Measurements from ENCODE around the gene SRSF3. TPM values are rescaled to one million over a fixed set of nuclear protein-coding genes. Genes with fewer than 3 reads are reported as not detected.

Gene SRSF3
- total and polyA plus RNA-seq, 9 of the 15 experiments (the other 6 are each of a cell fraction or from before 2014, with no cell fraction given), result 337 to 1,200 (median 518) TPM

DNA sequence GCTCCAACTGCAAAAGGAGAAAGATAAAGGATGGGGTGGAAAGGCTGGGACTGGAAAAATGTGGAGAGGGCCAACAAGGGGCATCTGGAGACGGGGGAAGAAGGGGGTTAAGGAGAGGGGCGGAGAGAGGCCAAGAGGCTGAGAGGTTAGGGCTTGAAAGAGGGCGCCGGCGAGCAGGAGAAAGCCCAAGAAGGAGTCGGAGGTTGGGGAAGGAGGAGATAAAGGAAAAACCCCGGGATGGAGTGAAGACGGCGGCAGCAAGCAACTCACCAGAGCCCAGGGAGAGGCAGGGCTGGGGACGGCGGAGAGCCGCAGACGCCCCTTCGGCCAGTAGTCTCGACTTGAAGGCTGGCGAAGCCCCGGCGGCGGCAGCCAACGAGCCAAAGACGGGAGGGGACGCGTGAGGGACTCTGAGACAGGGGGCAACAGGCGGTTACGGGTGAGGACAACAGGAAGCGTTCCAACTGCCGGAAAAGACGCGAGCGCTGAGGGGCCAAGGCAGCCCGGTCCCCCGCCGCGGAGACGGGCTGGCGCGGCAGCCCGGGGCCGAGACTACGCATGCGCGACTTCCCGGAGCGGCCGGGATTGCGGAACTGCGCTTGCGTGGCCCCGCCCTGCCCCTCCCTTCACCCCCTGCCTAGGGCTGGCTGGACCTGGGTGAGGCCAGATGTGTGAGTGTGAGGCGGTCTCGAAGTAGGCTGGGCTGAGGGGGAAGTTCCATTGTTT lies 47.1 kb upstream of the SRSF3 start, which contains the start of gene STK38 (continued):
- TF ChIP-seq, protein P1, sequence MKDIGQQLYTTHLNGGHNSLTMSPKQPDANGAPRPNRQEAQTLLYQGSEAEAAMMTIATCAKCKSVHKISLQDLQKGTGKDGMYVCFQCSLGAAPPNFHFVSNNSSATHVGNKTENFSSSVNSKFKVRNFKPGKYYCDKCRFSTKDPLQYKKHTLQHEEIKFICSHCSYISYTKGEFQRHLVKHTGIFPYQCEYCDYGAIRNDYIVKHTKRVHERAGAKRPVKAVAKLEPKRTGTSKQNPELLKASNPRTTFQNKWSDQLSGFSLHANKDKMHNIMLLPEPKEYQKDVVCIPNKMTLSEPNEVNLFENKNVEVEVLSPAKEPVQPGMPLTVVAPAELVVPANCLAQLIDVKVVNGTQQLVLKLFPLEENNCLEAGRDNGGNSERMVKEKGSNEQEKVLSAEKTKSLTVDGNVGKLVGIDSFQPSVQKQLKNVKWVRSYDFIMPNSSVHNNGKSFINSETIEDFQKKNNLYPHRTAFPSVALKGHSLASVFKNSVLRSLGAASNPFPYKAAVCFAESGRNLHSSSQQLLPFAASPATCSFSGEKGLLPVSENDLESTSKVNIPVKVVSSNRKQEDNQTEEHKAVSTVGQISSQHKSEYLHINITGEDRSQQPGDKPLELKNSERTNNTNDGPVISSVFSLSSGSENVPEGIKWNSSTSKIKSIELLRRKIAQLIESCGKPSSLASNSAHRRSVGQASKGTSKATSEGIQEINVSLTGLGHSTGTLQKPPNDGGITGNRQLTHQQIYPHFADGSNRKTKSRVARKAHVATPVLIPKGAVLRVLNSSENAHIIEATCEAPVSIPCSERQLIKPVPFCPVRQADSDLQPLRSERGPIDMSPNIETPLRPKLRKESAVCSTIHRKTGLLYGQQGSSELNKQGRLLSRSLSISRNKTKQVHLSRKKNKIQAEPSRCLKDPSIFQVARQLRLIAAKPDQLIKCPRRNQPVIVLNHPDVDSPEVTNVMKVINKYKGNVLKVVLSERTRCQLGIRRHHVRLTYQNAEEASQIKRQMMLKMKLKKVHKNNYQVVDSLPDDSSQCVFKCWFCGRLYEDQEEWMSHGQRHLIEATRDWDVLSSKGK (CRISPR knock-in tag; IDR thresholded peaks at IDR 0.05), result no peak
- TF ChIP-seq GTF3C2 (IDR thresholded peaks at IDR 0.05; ENCODE audit: borderline replicate concordance, extremely low read depth, insufficient read length) (no peak), ZNF184 (CRISPR knock-in tag; IDR thresholded peaks at IDR 0.05) (no peak), TSC22D4 (tag; IDR thresholded peaks at IDR 0.05) (no peak), NR3C1 (CRISPR knock-in tag; IDR thresholded peaks at IDR 0.05) (no peak), UBTF (IDR thresholded peaks at IDR 0.05; ENCODE audit: borderline replicate concordance in 1 of 2, low read depth in 2 of 2, low read length in 2 of 2) (0 out of 4 replicates have a peak, but pooled peaks of 1 of the 2 experiments have one; percentile 66), POLR3G (IDR thresholded peaks at IDR 0.05; ENCODE audit: extremely low read depth, insufficient read length, insufficient replicate concordance) (no peak), ZNF217 (CRISPR knock-in tag; IDR thresholded peaks at IDR 0.05) (no peak), CBX2 (IDR thresholded peaks at IDR 0.05; ENCODE audit: insufficient read depth, low read length, poor library complexity, severe bottlenecking) (no peak), ZNF212 (CRISPR knock-in tag; IDR thresholded peaks at IDR 0.05) (no peak), ATF6 (CRISPR knock-in tag; IDR thresholded peaks at IDR 0.05) (0 out of 2 replicates have a peak, but pooled peaks have one; percentile 4), MAZ (CRISPR knock-in tag; conservative IDR thresholded peaks at IDR 0.05 in 1 of 2, IDR thresholded peaks at IDR 0.05 in 1 of 2) (peak; percentile 85 to 87)
- TF ChIP-seq, protein P2, sequence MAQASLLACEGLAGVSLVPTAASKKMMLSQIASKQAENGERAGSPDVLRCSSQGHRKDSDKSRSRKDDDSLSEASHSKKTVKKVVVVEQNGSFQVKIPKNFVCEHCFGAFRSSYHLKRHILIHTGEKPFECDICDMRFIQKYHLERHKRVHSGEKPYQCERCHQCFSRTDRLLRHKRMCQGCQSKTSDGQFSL (CRISPR knock-in tag; IDR thresholded peaks at IDR 0.05), result no peak; the same call in 1 of the 2 replicates
- TF ChIP-seq, protein P2 (tag; IDR thresholded peaks at IDR 0.05), result no peak
